Measurements from ENCODE around the gene OR52E6.

The OR52E6 gene

GRCh38 chr11:5841797-5842196, at the start of gene OR52E6:
TSS of gene OR52E6 (minus strand) at chr11:5841897. CDS start at chr11:5841897, 0 bp downstream.
- DNase-seq (ENCODE audit: low spot score): no peak

- DNase-seq (ENCODE audit: low spot score): no peak
Observed at GRCh38 chr11:5891216-5891800, 49.6 kb upstream of the OR52E6 start.

- no peak for DNase-seq (ENCODE audit: low spot score)
Observed at GRCh38 chr11:5887661-5888060, 46.0 kb upstream of the OR52E6 start.

- no peak for DNase-seq (ENCODE audit: low spot score)
Observed at GRCh38 chr11:5887172-5887571, 45.5 kb upstream of the OR52E6 start.

- DNase-seq (ENCODE audit: low spot score): no peak
Observed at GRCh38 chr11:5881756-5882155, 40.1 kb upstream of the OR52E6 start.

- no peak for DNase-seq (ENCODE audit: low spot score)
Observed at GRCh38 chr11:5880329-5880728, 38.6 kb upstream of the OR52E6 start, which contains the start of gene OR52E4. TSS of gene OR52E4 (plus strand) at chr11:5880629. CDS start at chr11:5884293, 3,664 bp downstream.

GRCh38 chr11:5878564-5878963, 36.9 kb upstream of the OR52E6 start:
- no peak for DNase-seq (ENCODE audit: low spot score)

GRCh38 chr11:5865826-5866225, 24.1 kb upstream of the OR52E6 start:
- DNase-seq (ENCODE audit: low spot score): no peak

GRCh38 chr11:5857590-5857989, 15.9 kb upstream of the OR52E6 start, which contains the start of gene OR52E8:
TSS of gene OR52E8 (minus strand) at chr11:5857690. CDS start at chr11:5857690, 0 bp downstream.
- no peak for DNase-seq (ENCODE audit: low spot score)

- DNase-seq (ENCODE audit: low spot score): no peak
Observed at GRCh38 chr11:5851002-5851401, 9.3 kb upstream of the OR52E6 start.

GRCh38 chr11:5847711-5848110, 6.0 kb upstream of the OR52E6 start:
- DNase-seq (ENCODE audit: low spot score): no peak

- no peak for DNase-seq (ENCODE audit: low spot score)
Observed at GRCh38 chr11:5846701-5847100, 5.0 kb upstream of the OR52E6 start.

- DNase-seq (ENCODE audit: low spot score): no peak
Observed at GRCh38 chr11:5837695-5838094, 4.0 kb downstream of the OR52E6 start.

- DNase-seq (ENCODE audit: low spot score): no peak
Observed at GRCh38 chr11:5833446-5833845, 8.3 kb downstream of the OR52E6 start.

- no peak for DNase-seq (ENCODE audit: low spot score)
Observed at GRCh38 chr11:5831196-5831829, 10.4 kb downstream of the OR52E6 start.

- DNase-seq (ENCODE audit: low spot score): no peak
Observed at GRCh38 chr11:5818245-5818886, 23.3 kb downstream of the OR52E6 start.

- no peak for DNase-seq (ENCODE audit: low spot score)
Observed at GRCh38 chr11:5815534-5815933, 26.2 kb downstream of the OR52E6 start.

- DNase-seq (ENCODE audit: low spot score): no peak
Observed at GRCh38 chr11:5809905-5810795, 31.5 kb downstream of the OR52E6 start.

- DNase-seq (ENCODE audit: low spot score): no peak
Observed at GRCh38 chr11:5809122-5809519, 32.6 kb downstream of the OR52E6 start.

GRCh38 chr11:5808500-5809121, 33.1 kb downstream of the OR52E6 start, which contains the start of gene OR52N2:
TSS of gene OR52N2 (plus strand) at chr11:5808924. CDS start at chr11:5820336, 11,412 bp downstream.
- peak; percentile 78 for DNase-seq (ENCODE audit: low spot score)

GRCh38 chr11:5807580-5807979, 34.1 kb downstream of the OR52E6 start:
- DNase-seq (ENCODE audit: low spot score): no peak

GRCh38 chr11:5803982-5804381, 37.7 kb downstream of the OR52E6 start:
- no peak for DNase-seq (ENCODE audit: low spot score)
